ENCODE measurements around the gene PCED1A.

The PCED1A gene

GRCh38 chr20:2795451-2795850 lies 45.0 kb downstream of the PCED1A start:
- Histone ChIP-seq H3K4me3 (ENCODE audit: low read length) (no peak overlapping the region), H3K27ac (ENCODE audit: low read length) (no peak overlapping the region), H3K27me3 (replicated peaks; ENCODE audit: insufficient read depth, low read length) (peaks cover 60% of the 10 kb centered on the region), H3K79me2 (ENCODE audit: low read length) (no peaks in the 10 kb centered on the region), H3K4me1 (ENCODE audit: low read length) (no peaks in the 10 kb centered on the region), H4K20me1 (ENCODE audit: insufficient read depth, low read length) (no peaks in the 10 kb centered on the region), H3K4me2 (ENCODE audit: low read depth, low read length) (no peak overlapping the region), H3K36me3 (replicated peaks; ENCODE audit: insufficient read depth, low read length) (no peaks in the 10 kb centered on the region), H2AFZ (ENCODE audit: low read length) (no peak overlapping the region), H3K9me3 (replicated peaks; ENCODE audit: insufficient read depth, low read length) (no peaks in the 10 kb centered on the region), H3K9ac (ENCODE audit: low read length) (no peak overlapping the region), H3F3A (ENCODE audit: insufficient read depth, low read length) (no peaks in the 10 kb centered on the region), H3K9me2 (replicated peaks; ENCODE audit: insufficient read depth, low read length) (no peaks in the 10 kb centered on the region)
- DNase-seq = no peak
- TF ChIP-seq EZH2phosphoT487 (IDR thresholded peaks at IDR 0.05; ENCODE audit: low read length) = no peak
- TF ChIP-seq CTCF (IDR thresholded peaks at IDR 0.05; ENCODE audit: low read length) = no peak
- no peak for TF ChIP-seq EZH2 (optimal IDR thresholded peaks at IDR 0.05; ENCODE audit: low read depth, low read length)

DNA sequence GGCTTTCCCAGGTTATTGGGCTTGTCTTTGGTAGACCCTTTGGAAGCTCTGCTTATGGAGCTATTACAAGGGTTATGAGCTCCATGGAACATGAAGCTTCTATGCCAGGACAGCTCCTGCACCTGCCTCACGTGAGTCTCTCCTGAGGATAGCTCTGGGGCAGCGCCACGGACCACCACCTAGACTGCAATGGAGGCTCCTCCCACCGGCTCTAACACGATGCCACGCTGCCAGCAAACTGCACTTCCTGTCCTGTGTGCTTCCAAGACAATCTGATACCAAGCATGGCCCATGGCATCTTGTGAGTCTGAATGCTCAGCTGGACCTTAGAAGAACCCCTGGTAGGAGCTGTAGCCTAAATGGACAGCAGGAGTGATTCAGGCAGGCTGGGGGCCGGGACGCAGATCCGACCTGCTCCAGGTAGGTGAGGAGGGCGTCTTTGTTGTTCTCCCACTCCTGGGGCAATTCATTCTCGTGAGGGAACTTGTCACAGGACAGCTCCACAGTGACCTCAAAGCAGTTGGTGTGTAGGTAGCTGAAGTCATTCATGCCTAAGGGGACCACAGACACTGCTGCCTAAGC lies 45.5 kb downstream of the PCED1A start:
- no peak for DNase-seq
- Histone ChIP-seq H3K9me2 (replicated peaks; ENCODE audit: insufficient read depth, low read length) (no peaks in the 10 kb centered on the region), H3K36me3 (replicated peaks; ENCODE audit: insufficient read depth, low read length) (no peaks in the 10 kb centered on the region), H2AFZ (ENCODE audit: low read length) (no peak overlapping the region), H3K27ac (ENCODE audit: low read length) (no peak overlapping the region), H3K27me3 (replicated peaks; ENCODE audit: insufficient read depth, low read length) (peaks cover 57% of the 10 kb centered on the region), H3K4me3 (ENCODE audit: low read length) (no peak overlapping the region), H3K9ac (ENCODE audit: low read length) (no peak overlapping the region), H3F3A (ENCODE audit: insufficient read depth, low read length) (no peaks in the 10 kb centered on the region), H3K79me2 (ENCODE audit: low read length) (no peaks in the 10 kb centered on the region), H4K20me1 (ENCODE audit: insufficient read depth, low read length) (no peaks in the 10 kb centered on the region), H3K4me1 (ENCODE audit: low read length) (no peaks in the 10 kb centered on the region), H3K9me3 (replicated peaks; ENCODE audit: insufficient read depth, low read length) (no peaks in the 10 kb centered on the region), H3K4me2 (ENCODE audit: low read depth, low read length) (no peak overlapping the region)
- TF ChIP-seq CTCF (IDR thresholded peaks at IDR 0.05; ENCODE audit: low read length) (no peak), EZH2 (optimal IDR thresholded peaks at IDR 0.05; ENCODE audit: low read depth, low read length) (no peak), EZH2phosphoT487 (IDR thresholded peaks at IDR 0.05; ENCODE audit: low read length) (no peak)

- no peaks in the 10 kb centered on the region for H3K36me3 ChIP-seq (replicated peaks; ENCODE audit: insufficient read depth, low read length)
- no peak for TF ChIP-seq EZH2phosphoT487 (IDR thresholded peaks at IDR 0.05; ENCODE audit: low read length)
- no peak for TF ChIP-seq CTCF (IDR thresholded peaks at IDR 0.05; ENCODE audit: low read length)
- TF ChIP-seq EZH2 (optimal IDR thresholded peaks at IDR 0.05; ENCODE audit: low read depth, low read length) = no peak
- peaks cover 50% of the 10 kb centered on the region for H3K27me3 ChIP-seq (replicated peaks; ENCODE audit: insufficient read depth, low read length)
- H4K20me1 ChIP-seq (ENCODE audit: insufficient read depth, low read length) = no peaks in the 10 kb centered on the region
- H3F3A ChIP-seq (ENCODE audit: insufficient read depth, low read length) = no peaks in the 10 kb centered on the region
- DNase-seq = no peak
- no peak overlapping the region for H3K27ac ChIP-seq (ENCODE audit: low read length)
- no peak overlapping the region for H3K4me3 ChIP-seq (ENCODE audit: low read length)
- H3K9ac ChIP-seq (ENCODE audit: low read length) = no peak overlapping the region
- H2AFZ ChIP-seq (ENCODE audit: low read length) = no peak overlapping the region
- H3K79me2 ChIP-seq (ENCODE audit: low read length) = no peaks in the 10 kb centered on the region
- H3K4me2 ChIP-seq (ENCODE audit: low read depth, low read length) = no peak overlapping the region
- H3K9me2 ChIP-seq (replicated peaks; ENCODE audit: insufficient read depth, low read length) = no peaks in the 10 kb centered on the region
- no peaks in the 10 kb centered on the region for H3K4me1 ChIP-seq (ENCODE audit: low read length)
- H3K9me3 ChIP-seq (replicated peaks; ENCODE audit: insufficient read depth, low read length) = no peaks in the 10 kb centered on the region
Measured at GRCh38 chr20:2794202-2794748, 46.2 kb downstream of the PCED1A start.

All from MM.1S (cell line).